IPS-20b (cell line): Measurements from ENCODE around the gene SUN2.

Source experiments
- H3K27ac ChIP-seq: one replicate; pipeline ENCODE4 v1.5.1; 2013; ENCODE audit warnings: low read length
- H3K27me3 ChIP-seq: 2 replicates; pipeline ENCODE4 v1.6.1; 2013; ENCODE audit warnings: mild to moderate bottlenecking, low read length, inconsistent platforms; ENCODE audit not compliant: insufficient read depth
- H3K36me3 ChIP-seq: 2 replicates; pipeline ENCODE4 v1.6.1; 2013; ENCODE audit warnings: low read depth, mild to moderate bottlenecking, inconsistent platforms, low read length, moderate library complexity; ENCODE audit not compliant: insufficient read depth
- H3K4me1 ChIP-seq: 2 replicates; pipeline ENCODE4 v1.6.1; 2013; ENCODE audit warnings: mild to moderate bottlenecking, control low read depth, inconsistent platforms, low read length, moderate library complexity; ENCODE audit not compliant: insufficient read depth
- H3K4me3 ChIP-seq: 2 replicates; pipeline ENCODE4 v1.5.1; 2013; ENCODE audit warnings: mild to moderate bottlenecking, low read length, inconsistent platforms
- H3K9ac ChIP-seq: 2 replicates; pipeline ENCODE4 v1.6.1; 2013; ENCODE audit warnings: low read depth, mild to moderate bottlenecking, inconsistent platforms, low read length, moderate library complexity
- H3K9me3 ChIP-seq: 2 replicates; pipeline ENCODE4 v1.6.1; 2013; ENCODE audit warnings: mild to moderate bottlenecking, low read depth, low read length, inconsistent platforms; ENCODE audit not compliant: insufficient read depth

Gene SUN2

DNA sequence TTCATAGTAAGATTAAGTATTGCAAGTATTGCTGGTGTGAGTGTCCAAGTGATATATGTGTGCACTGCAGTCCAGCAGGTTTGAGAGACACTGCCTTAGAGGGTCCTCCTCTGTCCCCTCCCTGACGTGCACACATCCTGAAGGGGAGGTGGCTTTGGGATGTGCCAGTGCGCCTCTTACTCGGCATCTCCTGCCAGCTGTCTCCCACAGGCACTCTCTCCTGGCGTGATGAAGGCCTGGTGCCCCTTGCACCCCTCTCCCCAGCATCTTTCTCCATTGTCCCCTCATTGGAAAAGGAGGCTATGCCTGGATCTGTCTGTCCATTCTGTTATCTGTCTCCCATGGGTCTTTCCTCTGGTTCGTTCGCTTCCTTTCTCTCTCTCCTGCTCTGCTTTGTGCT lies 25.9 kb downstream of the SUN2 start:
- no peaks in the 10 kb centered on the region for H3K9me3 ChIP-seq
- peaks cover 95% of the 10 kb centered on the region for H3K36me3 ChIP-seq
- H3K9ac ChIP-seq: no peak overlapping the region
- H3K27ac ChIP-seq: no peak overlapping the region
- H3K27me3 ChIP-seq: no peaks in the 10 kb centered on the region
- H3K4me1 ChIP-seq: no peaks in the 10 kb centered on the region
- H3K4me3 ChIP-seq: no peak overlapping the region

DNA sequence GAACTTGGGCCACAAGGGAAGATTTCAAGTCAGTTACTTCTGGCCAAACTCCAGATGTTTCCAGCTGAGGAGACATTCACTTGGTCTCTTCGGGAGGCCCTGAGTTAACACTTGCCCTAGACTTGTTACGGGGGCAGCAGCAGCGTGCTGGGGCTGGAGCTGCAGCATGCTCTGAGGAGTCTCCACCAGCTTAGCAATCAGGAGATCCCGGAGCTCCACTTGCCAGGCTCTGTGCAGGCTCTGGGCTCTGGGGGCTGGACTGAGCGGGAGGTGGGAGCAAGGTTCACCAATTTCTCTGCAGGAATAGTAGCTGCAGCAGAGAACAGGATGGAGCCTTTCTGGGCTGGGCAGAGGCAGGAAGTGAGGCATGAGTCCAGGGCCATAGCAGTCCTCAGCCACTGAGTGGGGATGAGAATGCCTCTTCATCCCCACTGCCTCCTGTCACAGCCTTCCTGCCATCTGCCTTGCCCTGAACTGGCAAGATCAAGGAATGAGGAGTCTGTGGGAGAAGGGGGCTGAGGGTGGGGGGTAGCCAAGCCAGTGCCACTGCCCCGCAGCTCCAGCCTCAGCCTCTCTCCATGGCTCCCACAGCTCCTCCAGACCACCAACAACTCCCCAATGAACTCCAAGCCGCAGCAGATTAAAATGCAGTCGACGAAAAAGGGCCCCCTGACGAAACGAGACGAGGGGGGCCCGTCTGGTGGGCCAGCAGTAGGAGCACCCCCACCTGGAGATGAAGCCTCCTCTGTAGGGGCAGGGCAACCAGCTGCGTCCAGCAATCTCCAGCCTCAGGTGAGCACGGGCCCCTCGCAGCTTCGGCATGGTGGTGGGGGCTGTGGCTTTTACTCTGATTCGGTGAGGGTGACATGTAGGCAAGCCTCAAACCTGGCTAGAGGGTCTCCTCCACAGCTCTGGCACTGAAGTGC lies 26.7 kb downstream of the SUN2 start:
- Histone ChIP-seq H3K9ac (no peak overlapping the region), H3K4me1 (no peaks in the 10 kb centered on the region), H3K9me3 (no peaks in the 10 kb centered on the region), H3K27me3 (no peaks in the 10 kb centered on the region), H3K36me3 (peaks cover 95% of the 10 kb centered on the region), H3K27ac (no peak overlapping the region), H3K4me3 (no peak overlapping the region)

DNA sequence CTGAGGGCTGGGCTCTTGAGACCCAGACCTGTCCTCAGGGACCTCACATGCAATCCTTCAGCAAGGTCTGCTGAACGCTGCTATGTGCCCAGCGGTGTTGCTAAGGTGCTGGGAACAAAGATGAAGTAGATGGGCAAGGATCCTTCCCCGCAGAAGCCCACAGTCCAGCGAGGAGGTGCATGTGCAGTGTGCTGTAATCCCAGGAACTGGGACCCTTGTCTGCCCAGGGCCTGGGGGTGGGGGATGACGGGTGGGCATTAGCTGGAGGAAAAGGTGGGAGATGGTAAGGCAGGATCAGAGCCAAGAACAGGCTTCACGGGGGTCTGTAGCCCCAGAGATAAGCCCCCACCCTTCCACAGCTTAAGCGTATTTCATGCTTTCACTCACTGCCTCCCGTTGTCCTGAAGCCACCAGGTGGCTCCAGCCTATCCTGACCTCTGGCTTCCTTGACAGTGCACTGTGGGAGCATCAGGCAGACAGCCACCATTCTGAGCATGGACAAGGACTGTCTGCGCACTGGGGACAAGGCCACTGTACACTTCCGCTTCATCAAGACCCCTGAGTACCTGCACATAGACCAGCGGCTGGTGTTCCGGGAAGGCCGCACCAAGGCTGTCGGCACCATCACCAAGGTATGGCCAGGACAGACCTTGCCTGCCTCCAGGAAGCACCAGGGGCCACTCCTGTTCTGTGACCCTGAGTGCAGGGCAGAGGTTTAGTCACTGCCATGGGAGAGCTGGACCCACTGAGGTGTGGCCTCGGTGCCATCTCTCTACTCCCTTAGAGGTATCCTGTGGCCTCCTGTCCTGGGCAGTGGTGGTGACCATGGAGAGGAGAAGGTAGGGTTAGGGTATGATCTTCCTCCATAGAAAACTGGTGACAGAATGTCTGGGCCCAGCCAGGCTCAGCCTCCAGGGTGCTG lies 28.0 kb downstream of the SUN2 start:
- Histone ChIP-seq H3K27ac (no peak overlapping the region), H3K4me1 (no peaks in the 10 kb centered on the region), H3K4me3 (no peak overlapping the region), H3K27me3 (no peaks in the 10 kb centered on the region), H3K36me3 (peaks cover 96% of the 10 kb centered on the region), H3K9ac (no peak overlapping the region), H3K9me3 (no peaks in the 10 kb centered on the region)

DNA sequence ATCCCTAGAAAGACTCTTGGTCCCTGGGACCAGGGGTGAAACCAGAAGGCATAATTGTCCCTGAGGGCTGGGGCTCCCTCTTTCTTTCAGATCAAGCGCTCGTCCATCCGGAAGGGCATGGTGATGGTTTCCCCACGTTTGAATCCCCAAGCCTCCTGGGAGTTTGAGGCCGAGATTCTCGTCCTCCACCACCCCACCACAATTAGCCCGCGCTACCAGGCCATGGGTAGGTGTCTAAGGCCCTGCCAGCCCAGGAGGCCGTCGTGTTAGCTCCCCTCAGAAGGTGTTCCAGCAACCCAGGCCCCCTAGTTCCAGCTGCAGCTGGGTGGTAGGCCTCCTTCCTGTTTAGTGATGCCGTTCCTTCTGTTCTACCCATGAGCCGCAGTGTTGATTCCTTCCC lies 28.7 kb downstream of the SUN2 start:
- Histone ChIP-seq H3K9ac (no peak overlapping the region), H3K4me3 (no peak overlapping the region), H3K27me3 (no peaks in the 10 kb centered on the region), H3K9me3 (no peaks in the 10 kb centered on the region), H3K4me1 (no peaks in the 10 kb centered on the region), H3K36me3 (peaks cover 100% of the 10 kb centered on the region), H3K27ac (no peak overlapping the region)

DNA sequence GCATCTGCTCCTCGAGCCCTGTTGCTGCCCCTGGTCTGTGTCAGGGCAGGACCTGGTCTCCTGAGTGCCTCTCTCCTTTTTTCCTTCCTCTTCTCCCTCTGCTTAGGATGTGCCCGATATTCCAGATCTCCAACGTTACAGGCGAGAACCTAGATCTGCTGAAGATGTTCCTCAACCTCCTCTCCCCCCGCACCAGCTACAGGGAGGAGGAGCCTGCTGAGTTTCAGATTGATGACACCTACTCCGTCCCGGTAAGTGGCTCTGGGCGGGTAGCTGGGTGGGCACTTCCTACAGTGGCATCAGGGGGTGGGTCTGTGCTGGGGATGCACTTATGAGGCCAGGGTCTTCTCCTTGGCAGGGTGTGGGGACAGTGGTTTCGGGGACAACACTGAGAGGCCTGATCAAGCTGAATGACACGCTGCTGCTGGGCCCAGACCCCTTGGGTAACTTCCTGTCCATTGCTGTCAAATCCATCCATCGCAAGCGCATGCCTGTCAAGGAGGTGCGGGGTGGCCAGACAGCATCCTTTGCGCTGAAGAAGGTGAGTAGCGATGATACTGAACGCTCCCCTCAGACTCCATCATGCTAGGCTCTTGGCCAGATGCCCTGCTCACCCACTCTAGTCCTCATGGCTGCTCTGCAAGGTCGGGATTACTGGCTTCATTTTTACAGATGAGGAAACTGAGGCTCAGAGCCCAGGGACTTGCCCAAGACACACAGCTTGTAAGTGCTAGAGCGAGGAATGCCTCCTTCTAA lies 29.7 kb downstream of the SUN2 start:
- Histone ChIP-seq H3K36me3 (peaks cover 99% of the 10 kb centered on the region), H3K9me3 (no peaks in the 10 kb centered on the region), H3K27me3 (no peaks in the 10 kb centered on the region), H3K4me3 (no peak overlapping the region), H3K9ac (no peak overlapping the region), H3K4me1 (no peaks in the 10 kb centered on the region), H3K27ac (no peak overlapping the region)

DNA sequence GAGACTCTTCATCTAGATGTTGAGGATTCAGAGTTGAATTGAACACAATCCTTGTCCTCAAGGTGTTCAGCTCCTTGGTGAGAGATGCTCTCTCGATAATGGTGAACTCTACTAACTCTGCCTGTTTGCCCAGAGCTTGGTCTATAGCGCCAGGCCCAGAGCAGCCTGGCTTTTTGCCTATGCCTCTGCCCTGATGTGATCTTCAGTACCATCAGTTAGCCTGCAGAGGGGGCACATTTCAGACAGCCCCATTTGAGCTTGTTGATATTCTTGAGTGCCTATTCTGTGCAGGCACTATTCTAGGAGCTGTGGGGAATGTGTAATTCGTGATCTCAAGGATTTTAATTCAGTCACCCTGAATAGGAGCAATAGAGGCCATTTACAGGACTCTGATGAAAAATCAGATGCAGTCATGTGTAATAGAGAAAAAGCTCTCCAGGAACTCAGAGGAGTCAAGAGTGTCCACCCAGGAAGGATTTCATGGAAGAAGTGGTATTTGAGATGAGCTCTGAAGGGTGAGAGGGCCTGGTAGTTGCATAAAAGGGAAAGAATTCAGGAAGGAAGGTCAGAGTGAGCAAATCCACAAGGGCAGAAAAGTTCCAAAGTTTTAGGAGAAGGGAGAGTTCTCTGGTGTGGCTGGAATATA lies 30.7 kb downstream of the SUN2 start:
- Histone ChIP-seq H3K4me1 (no peaks in the 10 kb centered on the region), H3K9ac (no peak overlapping the region), H3K9me3 (no peaks in the 10 kb centered on the region), H3K27me3 (no peaks in the 10 kb centered on the region), H3K4me3 (no peak overlapping the region), H3K27ac (no peak overlapping the region), H3K36me3 (peaks cover 96% of the 10 kb centered on the region)

DNA sequence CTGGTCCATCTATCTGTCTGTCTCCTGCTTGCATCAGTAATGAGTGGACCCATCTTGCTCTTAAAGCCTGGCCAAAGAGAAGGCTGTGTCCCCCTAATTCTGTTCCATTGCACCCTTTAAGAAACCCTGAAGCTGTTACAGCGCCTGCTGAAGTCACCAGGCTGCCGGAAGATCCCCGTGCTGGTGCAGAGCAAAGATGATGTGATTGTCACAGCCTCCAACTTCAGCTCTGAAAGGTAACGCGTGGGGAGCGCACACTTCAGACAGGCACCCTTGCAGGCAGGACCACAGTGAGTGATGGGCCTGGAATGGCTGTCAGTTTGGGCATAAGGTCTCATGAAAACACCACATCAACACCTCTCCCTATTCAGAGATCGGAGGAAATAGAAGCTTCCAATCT lies 31.6 kb downstream of the SUN2 start:
- Histone ChIP-seq H3K9ac (no peak overlapping the region), H3K27ac (no peak overlapping the region), H3K4me1 (no peaks in the 10 kb centered on the region), H3K9me3 (no peaks in the 10 kb centered on the region), H3K27me3 (no peaks in the 10 kb centered on the region), H3K4me3 (no peak overlapping the region), H3K36me3 (peaks cover 92% of the 10 kb centered on the region)

DNA sequence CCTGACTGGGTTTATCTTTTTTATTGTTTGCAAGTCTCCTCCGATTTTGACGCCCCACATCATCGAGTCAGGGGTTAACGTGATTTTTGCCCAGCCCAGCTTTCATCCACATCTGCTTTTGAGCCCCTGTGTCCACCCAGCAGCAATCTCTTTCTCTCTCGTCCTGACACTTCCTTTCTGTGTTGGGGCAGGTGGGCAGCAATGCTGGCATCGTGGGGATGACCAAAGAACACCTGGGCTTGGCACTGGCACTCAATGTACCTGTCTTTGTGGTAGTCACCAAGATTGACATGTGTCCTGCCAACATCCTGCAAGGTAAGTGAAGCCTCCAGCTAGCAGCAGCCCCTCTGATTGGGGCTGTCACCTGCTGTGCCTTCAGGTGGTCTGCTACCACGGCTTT lies 34.2 kb downstream of the SUN2 start:
- no peak overlapping the region for H3K9ac ChIP-seq
- no peaks in the 10 kb centered on the region for H3K9me3 ChIP-seq
- peaks cover 89% of the 10 kb centered on the region for H3K36me3 ChIP-seq

DNA sequence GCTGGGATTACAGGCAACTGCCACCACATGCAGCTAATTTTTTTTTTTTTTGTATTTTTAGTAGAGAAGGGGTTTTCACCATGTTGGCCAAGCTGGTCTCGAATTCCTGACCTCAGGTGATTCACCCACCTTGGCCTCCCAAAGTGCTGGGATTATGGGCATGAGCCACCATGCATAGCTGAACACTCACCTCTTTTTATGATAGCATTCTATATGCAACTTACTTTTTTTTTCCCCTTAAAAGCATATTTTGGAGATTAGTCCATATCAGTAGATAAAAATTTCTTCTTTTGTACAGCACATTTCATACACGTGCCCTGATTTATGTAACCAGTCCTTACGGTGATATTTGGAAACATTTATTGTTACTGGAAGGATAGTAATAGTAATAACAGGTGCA lies 35.4 kb downstream of the SUN2 start:
- H3K4me1 ChIP-seq: no peaks in the 10 kb centered on the region; the same call in 1 of the 2 replicates
- H3K36me3 ChIP-seq: peaks cover 89% of the 10 kb centered on the region
- no peaks in the 10 kb centered on the region for H3K9me3 ChIP-seq

More for the DNA sequence above, 34.2 kb downstream of the SUN2 start:
- Histone ChIP-seq H3K4me3 (no peak overlapping the region), H3K4me1 (no peaks in the 10 kb centered on the region; the same call in 1 of the 2 replicates), H3K27me3 (no peaks in the 10 kb centered on the region), H3K27ac (no peak overlapping the region)

DNA sequence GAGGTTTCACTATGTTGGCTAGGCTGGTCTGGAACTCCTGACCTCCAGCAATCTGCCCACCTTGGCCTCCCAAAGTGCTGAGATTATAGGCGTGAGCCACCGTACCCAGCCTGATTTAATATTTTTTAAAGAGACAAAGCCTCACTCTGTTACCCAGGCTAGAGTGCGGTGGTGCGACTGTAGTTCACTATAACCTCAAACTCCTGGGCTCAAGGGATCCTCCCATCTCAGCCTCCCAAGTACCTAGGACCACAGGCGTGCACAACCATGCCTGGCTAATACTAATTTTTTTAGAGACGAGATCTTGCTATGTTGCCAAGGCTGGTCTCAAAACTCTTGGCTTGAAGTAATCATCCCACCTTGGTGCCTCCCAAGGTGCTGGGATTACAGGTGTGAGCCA lies 36.6 kb downstream of the SUN2 start:
- Histone ChIP-seq H3K4me3 (no peak overlapping the region), H3K27ac (no peak overlapping the region), H3K36me3 (peaks cover 83% of the 10 kb centered on the region), H3K4me1 (no peaks in the 10 kb centered on the region; the same call in 1 of the 2 replicates), H3K27me3 (no peaks in the 10 kb centered on the region), H3K9me3 (no peaks in the 10 kb centered on the region), H3K9ac (no peak overlapping the region)

More for the DNA sequence above, 35.4 kb downstream of the SUN2 start:
- H3K27me3 ChIP-seq: no peaks in the 10 kb centered on the region
- H3K27ac ChIP-seq: no peak overlapping the region
- no peak overlapping the region for H3K4me3 ChIP-seq
- no peak overlapping the region for H3K9ac ChIP-seq

DNA sequence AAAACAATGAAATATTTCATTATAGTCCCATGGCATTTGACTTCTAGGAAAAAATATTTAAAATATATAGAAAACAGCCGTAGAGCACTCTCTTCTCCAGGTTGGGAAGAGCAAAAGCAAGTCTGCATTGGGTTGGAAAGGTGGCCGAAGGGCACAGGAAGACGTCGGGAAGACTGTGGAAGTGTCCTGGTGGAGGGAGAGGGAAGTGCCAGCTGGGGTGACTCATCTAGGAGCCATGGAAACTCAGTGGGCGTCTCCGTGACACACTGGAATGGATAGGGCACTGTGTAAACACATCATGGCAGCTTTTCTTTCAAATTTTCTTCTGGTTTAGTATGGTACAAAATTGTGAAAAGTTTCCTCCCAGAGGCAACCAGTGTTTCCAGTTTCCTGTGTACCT lies 37.4 kb downstream of the SUN2 start:
- peaks cover 75% of the 10 kb centered on the region for H3K36me3 ChIP-seq
- no peak overlapping the region for H3K27ac ChIP-seq
- H3K4me3 ChIP-seq: no peak overlapping the region

More for the DNA sequence above, 37.4 kb downstream of the SUN2 start:
- Histone ChIP-seq H3K9ac (no peak overlapping the region), H3K27me3 (no peaks in the 10 kb centered on the region), H3K4me1 (no peaks in the 10 kb centered on the region; the same call in 1 of the 2 replicates), H3K9me3 (no peaks in the 10 kb centered on the region)
